HepG2 (cell line): ENCODE data around the gene SPSB2. TPM values are rescaled to one million over a fixed set of nuclear protein-coding genes. Genes with fewer than 3 reads are reported as not detected.
A peak's percentile ranks its signal among the peaks of the same experiment; 100 is the strongest.

Experiments used
- AKAP8 ChIP-seq: sonication (generic); formaldehyde crosslinking; IDR thresholded peaks from 2 replicates; pipeline ENCODE4 v1.5.1; 2020; ENCODE audit warnings: mild to moderate bottlenecking, missing genetic modification reagents
- ARID2 ChIP-seq: sonication (generic); formaldehyde crosslinking; IDR thresholded peaks from 2 replicates; pipeline ENCODE4 v1.8.1; 2022; ENCODE audit warnings: mild to moderate bottlenecking, missing genetic modification reagents, borderline replicate concordance
- ATF3 ChIP-seq: sonication (generic); formaldehyde crosslinking; IDR thresholded peaks from 2 replicates; pipeline ENCODE4 v1.4.0; 2020; ENCODE audit warnings: missing genetic modification reagents
- ESRRA ChIP-seq: sonication (generic); formaldehyde crosslinking; IDR thresholded peaks from 2 replicates; pipeline ENCODE4 v1.5.1; 2020; ENCODE audit warnings: mild to moderate bottlenecking, low read depth, missing genetic modification reagents
- HINFP ChIP-seq: sonication (generic); formaldehyde crosslinking; IDR thresholded peaks from 2 replicates; pipeline ENCODE4 v1.4.0; 2020; ENCODE audit warnings: low read depth, mild to moderate bottlenecking, missing genetic modification reagents
- HNF4G ChIP-seq, 2 experiments: sonication (generic) in 1 of 2; formaldehyde crosslinking in 1 of 2; IDR thresholded peaks; 2 replicates each; pipeline versions ENCODE4 v1.4.0 to v1.6.1; 2011 to 2020; ENCODE audit warnings: borderline replicate concordance in 2 of 2, low read depth in 2 of 2, mild to moderate bottlenecking in 2 of 2, low read length in 1 of 2, missing genetic modification reagents in 1 of 2, moderate library complexity in 1 of 2
- HOXA5 ChIP-seq: sonication (generic); formaldehyde crosslinking; IDR thresholded peaks from 2 replicates; pipeline ENCODE4 v1.4.0; 2020; ENCODE audit warnings: missing genetic modification reagents
- MED1 ChIP-seq: sonication (generic); formaldehyde crosslinking; IDR thresholded peaks from 2 replicates; pipeline ENCODE4 v1.4.0; 2020; ENCODE audit warnings: missing genetic modification reagents
- NFKB2 ChIP-seq: sonication (generic); formaldehyde crosslinking; IDR thresholded peaks from 2 replicates; pipeline ENCODE4 v1.4.0; 2020; ENCODE audit warnings: missing genetic modification reagents, borderline replicate concordance
- NFYC ChIP-seq: IDR thresholded peaks from 2 replicates; pipeline ENCODE4 v1.6.1; 2016; ENCODE audit warnings: missing genetic modification reagents, missing compliant biosample characterization
- SNAPC2 ChIP-seq: sonication (generic); formaldehyde crosslinking; IDR thresholded peaks from 2 replicates; pipeline ENCODE4 v1.8.1; 2022; ENCODE audit warnings: mild to moderate bottlenecking, missing genetic modification reagents
- TOE1 ChIP-seq: sonication (generic); formaldehyde crosslinking; IDR thresholded peaks from 2 replicates; pipeline ENCODE4 v1.4.0; 2020; ENCODE audit warnings: mild to moderate bottlenecking, missing genetic modification reagents
- ZBTB3 ChIP-seq: sonication (generic); formaldehyde crosslinking; IDR thresholded peaks from 2 replicates; pipeline ENCODE4 v1.4.0; 2020; ENCODE audit warnings: low read depth, mild to moderate bottlenecking, moderate library complexity, missing genetic modification reagents, borderline replicate concordance
- ZBTB7B ChIP-seq: sonication (generic); formaldehyde crosslinking; IDR thresholded peaks from 2 replicates; pipeline ENCODE4 v1.4.0; 2020; ENCODE audit warnings: missing genetic modification reagents
- ZMYM4 ChIP-seq: sonication (generic); formaldehyde crosslinking; IDR thresholded peaks from 2 replicates; pipeline ENCODE4 v1.8.1; 2023; ENCODE audit warnings: mild to moderate bottlenecking, missing genetic modification reagents
- ZNF143 ChIP-seq: sonication (generic); formaldehyde crosslinking; IDR thresholded peaks from 2 replicates; pipeline ENCODE4 v1.4.0; 2020; ENCODE audit warnings: missing genetic modification reagents
- ZNF230 ChIP-seq: sonication (generic); formaldehyde crosslinking; IDR thresholded peaks from 2 replicates; pipeline ENCODE4 v1.4.0; 2020; ENCODE audit warnings: mild to moderate bottlenecking, missing genetic modification reagents
- ZNF282 ChIP-seq: fragments of 450-650 bp; IDR thresholded peaks from 2 replicates; pipeline ENCODE4 v1.6.1; 2018; ENCODE audit not compliant: partially characterized antibody
- ZNF317 ChIP-seq: sonication (generic); formaldehyde crosslinking; IDR thresholded peaks from 2 replicates; pipeline ENCODE4 v1.5.0; 2020; ENCODE audit warnings: mild to moderate bottlenecking, missing genetic modification reagents
- ZNF350 ChIP-seq: sonication (generic); formaldehyde crosslinking; IDR thresholded peaks from 2 replicates; pipeline ENCODE4 v1.4.0; 2020; ENCODE audit warnings: mild to moderate bottlenecking, low read depth, missing genetic modification reagents, borderline replicate concordance
- ZNF383 ChIP-seq: sonication (generic); formaldehyde crosslinking; IDR thresholded peaks from 2 replicates; pipeline ENCODE4 v1.4.0; 2020; ENCODE audit warnings: missing genetic modification reagents, mild to moderate bottlenecking, borderline replicate concordance
- ZNF530 ChIP-seq: sonication (generic); formaldehyde crosslinking; IDR thresholded peaks from 2 replicates; pipeline ENCODE4 v1.5.0; 2020; ENCODE audit warnings: low read depth, mild to moderate bottlenecking, missing genetic modification reagents
- ZNF557 ChIP-seq: sonication (generic); formaldehyde crosslinking; IDR thresholded peaks from 2 replicates; pipeline ENCODE4 v1.4.0; 2020; ENCODE audit warnings: missing genetic modification reagents
- ZNF563 ChIP-seq: sonication (generic); formaldehyde crosslinking; IDR thresholded peaks from 2 replicates; pipeline ENCODE4 v1.8.0; 2022; ENCODE audit warnings: mild to moderate bottlenecking, moderate library complexity, missing genetic modification reagents
- ZNF615 ChIP-seq: sonication (generic); formaldehyde crosslinking; IDR thresholded peaks from 2 replicates; pipeline ENCODE4 v1.5.0; 2020; ENCODE audit warnings: mild to moderate bottlenecking, missing genetic modification reagents, borderline replicate concordance
- ZNF781 ChIP-seq: sonication (generic); formaldehyde crosslinking; IDR thresholded peaks from 2 replicates; pipeline ENCODE4 v1.5.1; 2020; ENCODE audit warnings: borderline replicate concordance, mild to moderate bottlenecking, missing genetic modification reagents; ENCODE audit errors: not compliant biosample characterization
- polyA plus RNA-seq, 8 experiments: library from polyadenylated mRNA; depleted of rRNA in 3 of 8; stranded (reverse) in 7 of 8; unstranded in 1 of 8; fragments of >200 nt; fragmentation: Illumina TruSeq in 4 of 8; extraction: Trizol in 4 of 8; gene quantifications; 2 replicates each; pipeline versions ENCODE4 v1.2.1 to v1.2.3, GENCODE V29; 2011 to 2016; ENCODE audit warnings: low read depth in 4 of 8, missing spikeins in 1 of 8, mixed read lengths in 1 of 8; ENCODE audit not compliant: insufficient read depth in 1 of 8
- total RNA-seq, 5 experiments: library from RNA; depleted of rRNA; stranded (reverse); fragments of >200 nt; fragmentation: Illumina TruSeq; extraction: Trizol; gene quantifications; 2 replicates each; pipeline ENCODE4 v1.2.3, GENCODE V29; 2016; ENCODE audit warnings: low read depth in 1 of 5

The SPSB2 gene
- total and polyA plus RNA-seq, 2 of the 13 experiments (the other 11 are each of a cell fraction or from before 2014, with no cell fraction given), result 2.0 to 6.2 TPM

- TF ChIP-seq ZNF230 (CRISPR knock-in tag) (no peak), NFYC (CRISPR knock-in tag) (peak; percentile 53), HOXA5 (CRISPR knock-in tag) (0 out of 2 replicates have a peak, but pooled peaks have one; percentile 30), ZNF781 (peak; percentile 5), ZNF317 (CRISPR knock-in tag) (no peak), ZNF383 (no peak), ZBTB3 (CRISPR knock-in tag) (no peak), ZNF530 (CRISPR knock-in tag) (no peak), ZNF282 (no peak), ZNF557 (CRISPR knock-in tag) (peak; percentile 65; the same call in 1 of the 2 replicates), ZMYM4 (peak; percentile 41), ATF3 (CRISPR knock-in tag) (no peak), HNF4G (IDR thresholded peaks at IDR 0.05; ENCODE audit: borderline replicate concordance, low read depth, low read length) (no peak), HNF4G (CRISPR knock-in tag; IDR thresholded peaks at IDR 0.05; ENCODE audit: borderline replicate concordance, low read depth) (no peak), TOE1 (CRISPR knock-in tag) (no peak), SNAPC2 (no peak), ZBTB7B (CRISPR knock-in tag) (0 out of 2 replicates have a peak, but pooled peaks have one; percentile 48), ARID2 (no peak), ZNF143 (peak; percentile 38; the same call in 1 of the 2 replicates), NFKB2 (CRISPR knock-in tag) (no peak), AKAP8 (CRISPR knock-in tag) (no peak), ZNF350 (0 out of 2 replicates have a peak, but pooled peaks have one; percentile 1), HINFP (peak; percentile 8; the same call in 1 of the 2 replicates), ZNF615 (CRISPR knock-in tag) (no peak), ZNF563 (no peak), ESRRA (CRISPR knock-in tag) (no peak), MED1 (peak; percentile 59; the same call in 1 of the 2 replicates)
Measured at GRCh38 chr12:6829536-6830220, 43.4 kb downstream of the SPSB2 start (continued).
